ENCODE measurements around the gene ATP6V0A1. TPM values are rescaled to one million over a fixed set of nuclear protein-coding genes. Genes with fewer than 3 reads are reported as not detected.

ATP6V0A1 gene
- 100 to 1,000 TPM; 108 to 158 TPM for total RNA-seq

GRCh38 chr17:42458497-42459255 is at the start of gene ATP6V0A1:
ATP6V0A1 (plus strand) TSS chr17:42458878; CDS start chr17:42460895, 2,017 bp downstream.

GRCh38 chr17:42422958-42423712 is 35.5 kb upstream of the ATP6V0A1 start, which contains the start of gene CAVIN1:
CAVIN1 (minus strand) TSS chr17:42423256; CDS start chr17:42423097, 159 bp downstream.

GRCh38 chr17:42536048-42536371 is 77.3 kb downstream of the ATP6V0A1 start, which contains the start of gene NAGLU:
NAGLU (plus strand) TSS chr17:42536241; CDS start chr17:42536273, 32 bp downstream.

GRCh38 chr17:42552736-42553135 is 94.1 kb downstream of the ATP6V0A1 start, which contains the start of gene HSD17B1:
HSD17B1 (plus strand) TSS chr17:42552923; CDS start chr17:42552934, 11 bp downstream.

GRCh38 chr17:42561897-42562387 is 103.3 kb downstream of the ATP6V0A1 start, which contains the start of gene COASY:
COASY (plus strand) TSS chr17:42562148; CDS start chr17:42562623, 475 bp downstream.

GRCh38 chr17:42566883-42567573 is 108.3 kb downstream of the ATP6V0A1 start, which contains the start of gene MLX:
MLX (plus strand) TSS chr17:42567100; CDS start chr17:42567125, 25 bp downstream.

Small RNA genes lying within 50 kb of the gene (small RNA-seq; reads per million reads assigned to genes)
- gene MIR548AT (0.29 to 0.90 reads per million in 2 donors), gene RNU7-97P (0 reads per million in 2 donors)

Other genes starting within 250 kb of the ATP6V0A1 start
- gene STAT5B, start 182.5 kb upstream of the ATP6V0A1 start, total RNA-seq = 10 to 100 TPM; 18.6 to 25.3 TPM
- 10 to 100 TPM; 52.0 to 64.6 TPM for gene STAT5A, start 170.4 kb upstream of the ATP6V0A1 start, total RNA-seq
- 100 to 1,000 TPM; 142 to 172 TPM for gene STAT3, start 70.4 kb upstream of the ATP6V0A1 start, total RNA-seq
- 100 to 1,000 TPM; 118 to 153 TPM for gene CAVIN1, start 35.6 kb upstream of the ATP6V0A1 start, total RNA-seq
- 10 to 100 TPM; 43.6 to 83.6 TPM for gene NAGLU, start 77.4 kb downstream of the ATP6V0A1 start, total RNA-seq
- 1 to 10 TPM in 1 of 2 donors, under 1 TPM in 1; 1.00 to 1.0 TPM for gene HSD17B1, start 94.0 kb downstream of the ATP6V0A1 start, total RNA-seq
- 10 to 100 TPM; 19.6 to 32.6 TPM for gene COASY, start 103.3 kb downstream of the ATP6V0A1 start, total RNA-seq
- 10 to 100 TPM; 39.6 to 55.3 TPM for gene MLX, start 108.2 kb downstream of the ATP6V0A1 start, total RNA-seq
- gene PSMC3IP, start 118.9 kb downstream of the ATP6V0A1 start, total RNA-seq = 1 to 10 TPM; 7.9 to 9.0 TPM
- gene RETREG3, start 150.5 kb downstream of the ATP6V0A1 start, total RNA-seq = 10 to 100 TPM; 69.3 to 91.9 TPM
- 100 to 1,000 TPM in 1 of 2 donors, 10 to 100 TPM in 1; 49.2 to 131 TPM for gene TUBG1, start 150.8 kb downstream of the ATP6V0A1 start, total RNA-seq
- 10 to 100 TPM; 11.3 to 16.9 TPM for gene TUBG2, start 200.4 kb downstream of the ATP6V0A1 start, total RNA-seq
- gene PLEKHH3, start 218.1 kb downstream of the ATP6V0A1 start, total RNA-seq = 1 to 10 TPM; 8.3 to 10.0 TPM
- gene CCR10, start 223.0 kb downstream of the ATP6V0A1 start, total RNA-seq = 1 to 10 TPM; 1.3 to 1.7 TPM
- 10 to 100 TPM in 1 of 2 donors, 1 to 10 TPM in 1; 8.0 to 34.1 TPM for gene CNTNAP1, start 223.7 kb downstream of the ATP6V0A1 start, total RNA-seq